K562 treated with DMSO at 1 percent for 4 hours (cell line): Measurements from ENCODE around the gene RFPL1. TPM values are rescaled to one million over a fixed set of nuclear protein-coding genes. Genes with fewer than 3 reads are reported as not detected.

Source experiments
- total RNA-seq: library from RNA; unstranded; fragments of 300-600 nt; gene quantifications from 2 replicates; pipeline ENCODE4 v1.2.3, GENCODE V29; 2022; ENCODE audit not compliant: insufficient read depth

The RFPL1 gene
- not detected in 2 replicates for total RNA-seq

DNA sequence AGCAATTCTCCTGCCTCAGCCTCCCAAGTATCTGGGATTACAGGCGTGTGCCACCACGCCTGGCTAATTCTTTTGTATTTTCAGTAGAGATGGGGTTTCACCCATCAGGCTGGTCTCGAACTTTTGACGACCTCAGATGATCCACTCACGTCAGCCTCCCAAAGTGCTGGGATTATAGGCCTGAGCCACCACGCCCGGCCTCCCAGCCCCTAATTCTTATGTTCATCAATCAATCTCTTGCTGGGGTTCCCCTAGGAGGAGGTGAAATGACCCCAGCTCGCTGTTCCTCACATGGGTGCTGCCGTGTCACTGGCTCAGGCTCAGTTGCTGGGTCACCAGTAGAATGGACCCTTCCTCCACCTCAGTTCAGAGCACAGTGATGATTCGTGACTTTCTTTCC, at the start of gene RFPL1:
RFPL1 (plus strand) TSS at position 301 of the 400 bp plus-strand sequence.

GRCh38 chr22:29479417-29480261, 41.3 kb downstream of the RFPL1 start, which contains the start of gene NEFH:
TSS of gene NEFH (plus strand) at chr22:29480218. CDS start at chr22:29480263, 45 bp downstream.

Other genes with a start within 250 kb of the RFPL1 start
- gene EMID1, start 232.7 kb upstream of the RFPL1 start, total RNA-seq: 77.5 and 98.7 TPM in 2 replicates
- gene RHBDD3, start 170.6 kb upstream of the RFPL1 start, total RNA-seq: 37.8 and 39.9 TPM in 2 replicates
- 173 and 192 TPM in 2 replicates for gene EWSR1, start 170.3 kb upstream of the RFPL1 start, total RNA-seq
- 17.3 and 21.5 TPM in 2 replicates for gene GAS2L1, start 131.9 kb upstream of the RFPL1 start, total RNA-seq
- gene RASL10A, start 122.9 kb upstream of the RFPL1 start, total RNA-seq: not detected in 2 replicates
- 54.9 and 57.1 TPM in 2 replicates for gene AP1B1, start 50.0 kb upstream of the RFPL1 start, total RNA-seq
- 2.5 and 6.0 TPM in 2 replicates for gene NEFH, start 41.6 kb downstream of the RFPL1 start, total RNA-seq
- gene THOC5, start 115.2 kb downstream of the RFPL1 start, total RNA-seq: 28.2 and 31.4 TPM in 2 replicates
- 20.6 and 21.1 TPM in 2 replicates for gene NIPSNAP1, start 142.5 kb downstream of the RFPL1 start, total RNA-seq
- gene NF2, start 165.1 kb downstream of the RFPL1 start, total RNA-seq: 7.5 and 7.9 TPM in 2 replicates